Fibroblast of skin of right biceps (primary cell): ENCODE measurements around the gene UVRAG.

Experiments used
- DNase-seq: peaks from one replicate; pipeline ENCODE4 v3.0.0-alpha.2; 2013

Gene UVRAG

DNA sequence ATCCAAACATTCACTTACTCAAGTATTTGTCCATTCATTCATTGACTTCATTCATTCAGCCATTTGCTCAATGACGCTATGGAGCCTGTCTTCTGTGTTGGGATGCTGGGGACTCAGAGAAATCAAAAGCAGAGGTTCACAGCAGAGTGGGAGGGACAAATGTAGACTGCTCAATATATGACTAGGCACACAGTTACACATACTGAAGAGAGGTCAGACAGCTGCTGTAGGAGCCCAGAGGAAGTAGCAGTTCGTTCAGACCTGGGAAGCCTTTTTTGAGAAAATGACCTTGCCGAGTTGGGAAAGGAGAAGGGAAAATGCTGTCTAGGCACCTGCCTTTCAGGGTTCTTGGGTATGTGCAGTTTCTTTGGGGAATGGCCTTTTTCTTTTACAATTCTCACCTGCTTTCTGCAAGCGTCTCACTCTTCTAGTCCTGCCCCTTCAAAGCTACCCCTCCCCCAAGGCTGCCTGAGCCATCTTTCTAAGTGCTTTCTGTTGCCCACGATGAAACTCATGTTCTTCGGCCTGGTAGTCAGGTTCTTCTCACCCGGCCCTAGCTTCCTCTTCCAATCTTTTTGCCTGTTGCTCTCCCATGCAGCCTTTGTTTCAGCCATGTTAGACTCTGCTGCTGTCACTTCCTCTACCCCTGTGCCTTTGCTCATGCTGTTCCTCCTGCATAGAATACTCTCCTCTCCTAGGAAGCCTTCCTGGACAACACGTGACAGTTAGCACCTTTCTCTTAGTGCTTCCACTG lies 4.2 kb upstream of the UVRAG start:
- no peak for DNase-seq

DNA sequence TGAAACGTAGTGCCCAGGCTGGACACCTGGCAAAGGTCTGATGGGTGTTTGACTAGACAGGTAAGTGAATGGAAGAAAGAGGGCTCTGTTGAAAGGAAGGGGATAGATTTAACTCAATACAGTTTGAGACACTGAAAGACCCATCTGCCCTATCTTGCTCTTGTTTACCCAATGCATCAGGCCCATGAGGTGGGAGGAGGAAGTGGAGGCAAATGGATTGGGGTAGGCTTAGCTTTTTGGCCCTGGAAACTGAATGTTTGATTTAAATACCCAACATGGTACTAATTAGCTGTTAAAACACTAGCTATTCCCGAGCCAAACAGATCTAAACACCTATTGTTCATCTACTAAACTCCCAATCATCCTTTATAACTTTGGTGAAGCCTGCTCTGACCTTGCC lies 3.5 kb upstream of the UVRAG start:
- DNase-seq = no peak

GRCh38 chr11:75812542-75813040 lies 2.4 kb upstream of the UVRAG start:
- DNase-seq = no peak

DNA sequence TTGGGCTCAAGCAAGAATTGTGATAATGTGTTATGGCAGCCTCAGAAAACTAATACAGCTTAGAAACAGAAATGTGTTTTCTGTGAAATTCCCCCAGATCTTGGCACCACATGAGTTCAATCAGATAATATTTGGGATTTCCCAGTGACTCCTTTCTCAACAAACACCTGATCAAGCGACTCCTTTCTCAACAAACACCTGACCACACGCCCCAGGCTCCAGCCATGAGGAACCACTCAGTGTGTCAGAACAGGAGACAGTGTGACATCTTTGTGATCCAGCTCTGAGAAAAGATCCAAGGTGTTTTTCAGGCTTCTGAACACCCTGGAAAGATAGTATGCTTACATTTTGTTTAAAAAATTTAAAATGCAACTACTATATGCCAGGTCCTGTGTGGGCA lies 1.9 kb upstream of the UVRAG start:
- no peak for DNase-seq

DNA sequence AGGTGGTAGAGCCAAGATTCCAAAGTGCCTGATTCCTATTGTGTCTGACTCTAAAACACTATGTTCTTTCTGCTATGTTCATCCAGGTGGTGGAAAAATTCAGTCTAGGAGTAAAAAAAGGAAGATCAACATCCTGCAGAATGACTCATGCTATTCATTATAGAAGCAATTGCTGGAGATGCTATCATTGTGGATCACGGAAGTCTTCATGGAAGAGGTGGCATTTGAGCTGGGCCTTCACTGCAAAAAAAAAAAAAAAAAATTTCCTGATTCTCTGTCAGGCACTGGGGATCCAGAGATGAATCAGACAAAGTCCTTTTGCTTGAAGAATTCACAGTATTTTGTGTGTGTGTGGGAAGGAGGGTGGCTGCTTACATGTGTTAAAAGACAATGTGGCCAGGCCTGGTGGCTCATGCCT lies 1.4 kb upstream of the UVRAG start:
- peak; percentile 34 for DNase-seq

- no peak for DNase-seq
Observed at GRCh38 chr11:75814363-75814676, 690 bp upstream of the UVRAG start.

DNA sequence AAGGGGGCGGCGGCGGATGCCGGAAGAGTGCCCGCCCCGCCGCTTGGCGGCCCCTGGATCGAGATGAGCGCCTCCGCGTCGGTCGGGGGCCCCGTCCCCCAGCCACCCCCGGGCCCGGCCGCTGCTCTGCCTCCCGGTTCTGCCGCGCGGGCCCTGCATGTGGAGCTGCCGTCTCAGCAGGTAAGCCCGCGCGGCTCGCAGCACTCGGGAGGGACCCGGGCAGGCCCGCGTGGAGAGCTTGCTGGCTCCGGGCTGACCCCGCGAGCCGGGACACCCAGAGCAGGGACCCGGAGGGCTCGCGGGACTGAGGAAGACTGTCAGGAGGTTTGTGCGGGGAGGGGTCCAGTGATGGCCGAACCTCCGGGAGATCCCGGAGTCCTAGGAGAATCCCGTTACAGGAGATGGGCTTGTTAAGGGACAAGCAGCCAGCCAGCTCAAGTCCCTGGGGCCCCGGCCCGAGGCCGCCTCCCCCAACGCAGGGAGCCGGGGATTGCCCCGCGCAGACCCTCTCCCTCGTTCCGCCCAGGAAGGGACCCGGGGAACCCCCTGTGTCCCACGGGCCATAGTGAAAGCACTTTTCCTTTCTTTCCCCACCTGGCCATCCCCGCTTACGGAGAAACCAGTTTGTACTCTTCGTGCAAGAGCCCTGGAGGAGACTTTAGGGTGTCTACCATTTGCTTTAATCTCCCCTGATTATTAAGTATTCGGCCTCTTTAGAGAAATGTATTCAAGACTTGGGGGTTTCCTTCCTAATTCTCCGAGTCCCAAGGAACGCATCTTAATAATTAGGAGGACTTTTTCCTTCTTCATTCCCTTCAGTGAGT lies 547 bp downstream of the UVRAG start:
- DNase-seq = peak; percentile 30

DNA sequence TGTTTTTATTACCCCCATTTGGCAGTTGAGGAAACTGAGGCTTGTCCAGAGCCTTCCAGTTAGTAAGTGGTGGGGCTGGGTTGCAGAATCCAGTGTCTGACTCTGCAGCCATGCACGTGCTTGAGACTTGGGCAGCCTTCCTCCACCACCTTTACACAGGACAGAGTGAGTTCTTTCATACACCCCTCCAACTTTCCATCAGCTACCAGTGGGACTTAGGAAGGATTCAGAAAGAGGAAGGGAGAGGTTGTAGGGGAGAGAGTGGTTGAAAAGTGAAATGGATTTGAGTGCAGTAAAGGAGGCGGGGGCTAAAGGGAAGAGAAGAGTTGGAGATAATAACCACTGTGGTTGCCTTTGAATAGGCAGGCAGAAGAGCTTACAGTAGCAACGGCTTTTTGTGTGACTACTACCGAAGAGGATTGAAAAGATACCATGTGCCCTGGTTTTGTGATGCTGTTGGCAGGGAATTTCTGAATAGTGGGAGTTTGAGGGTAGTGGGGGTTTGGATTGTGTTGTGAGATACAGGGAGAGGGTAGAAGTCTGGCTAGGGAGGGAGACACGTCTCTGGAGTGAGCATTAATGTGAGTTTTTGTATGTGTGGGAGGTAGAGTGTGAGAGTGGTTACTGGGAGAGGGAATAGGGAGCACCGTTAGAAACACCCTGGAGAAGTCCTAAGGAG lies 1.7 kb downstream of the UVRAG start:
- DNase-seq = no peak

DNA sequence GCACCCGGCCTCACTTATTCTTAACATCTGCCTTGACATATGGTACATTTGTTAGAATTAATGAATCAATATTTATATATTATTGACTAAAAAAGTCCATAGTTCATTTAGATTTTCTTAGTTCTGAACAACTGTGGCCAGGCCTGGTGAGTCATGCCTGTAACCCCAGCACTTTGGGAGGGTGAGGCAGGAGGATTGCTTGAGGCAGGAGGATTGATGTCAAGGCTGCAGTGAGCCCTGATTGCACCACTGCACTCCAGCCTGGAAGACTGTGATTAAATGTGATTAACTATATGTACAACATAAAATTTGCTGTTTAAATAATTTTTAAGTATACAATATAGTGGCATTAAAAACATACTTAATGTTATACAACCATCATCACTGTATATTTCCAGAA lies 5.6 kb downstream of the UVRAG start:
- peak; percentile 22 for DNase-seq

DNA sequence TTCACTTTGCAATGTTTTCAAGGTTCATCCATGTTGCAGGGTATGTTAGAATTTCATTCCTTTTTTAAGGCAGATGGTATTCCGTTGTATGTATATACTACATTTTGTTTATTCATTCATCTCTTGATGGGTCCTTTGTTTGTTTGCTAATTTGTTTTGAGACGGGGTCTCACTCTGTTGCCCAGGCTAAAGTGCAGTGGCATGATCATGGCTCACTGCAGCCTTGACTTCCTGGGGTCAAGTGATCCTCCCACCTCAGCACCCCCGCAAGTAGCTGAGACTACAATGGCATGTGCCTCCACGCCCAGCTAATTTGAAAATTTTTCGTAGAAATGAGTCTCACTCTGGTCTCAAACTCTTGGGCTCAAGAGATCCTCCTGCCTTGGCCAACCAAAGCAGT lies 6.2 kb downstream of the UVRAG start:
- no peak for DNase-seq

GRCh38 chr11:75822541-75822940 lies 7.5 kb downstream of the UVRAG start:
- DNase-seq = no peak

- DNase-seq = no peak
Observed at GRCh38 chr11:75823415-75823814, 8.4 kb downstream of the UVRAG start.

- no peak for DNase-seq
Observed at GRCh38 chr11:75823946-75824345, 8.9 kb downstream of the UVRAG start.

DNA sequence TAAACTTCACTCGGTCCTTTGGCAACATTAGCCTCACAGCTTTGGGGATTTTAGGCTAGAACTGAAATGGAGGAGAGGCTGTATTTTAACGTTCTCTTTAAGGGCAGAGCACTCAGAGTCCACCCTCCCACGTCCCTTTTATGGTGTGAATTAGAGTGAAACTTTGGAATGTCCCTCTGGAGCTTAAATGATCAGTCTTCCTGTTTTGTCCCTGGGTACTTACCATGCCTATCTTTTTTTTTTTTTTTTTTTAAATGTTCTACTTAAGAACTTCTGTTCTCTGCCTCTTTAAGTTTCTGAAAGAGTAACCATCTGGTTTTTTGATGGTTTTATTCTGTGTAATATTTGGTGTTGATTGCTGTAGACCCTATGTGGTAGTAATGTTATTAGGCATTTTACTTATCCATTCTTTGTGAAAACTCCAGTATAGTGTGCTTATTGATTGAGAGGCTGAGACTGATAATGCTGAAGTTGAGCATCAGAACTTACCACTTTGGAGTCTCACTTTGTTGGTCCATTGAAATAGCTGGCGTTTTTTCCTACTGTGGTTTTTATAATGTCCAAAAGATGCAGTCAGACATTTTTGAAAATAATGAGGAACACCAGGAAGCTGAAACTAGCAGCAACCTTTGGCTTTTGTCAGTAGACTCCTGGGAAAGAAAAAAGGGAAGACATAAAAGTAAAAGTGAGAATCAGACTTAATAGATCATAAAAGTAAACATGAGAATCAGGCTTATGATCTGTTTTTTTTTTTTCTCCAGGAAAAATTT lies 11.6 kb downstream of the UVRAG start:
- peak; percentile 40 for DNase-seq

GRCh38 chr11:75827562-75827961 lies 12.6 kb downstream of the UVRAG start:
- DNase-seq = no peak

- DNase-seq = no peak
Observed at GRCh38 chr11:75831915-75832502, 17.0 kb downstream of the UVRAG start.

GRCh38 chr11:75834728-75835127 lies 19.7 kb downstream of the UVRAG start:
- DNase-seq = no peak

- no peak for DNase-seq
Observed at GRCh38 chr11:75836417-75836816, 21.4 kb downstream of the UVRAG start.

DNA sequence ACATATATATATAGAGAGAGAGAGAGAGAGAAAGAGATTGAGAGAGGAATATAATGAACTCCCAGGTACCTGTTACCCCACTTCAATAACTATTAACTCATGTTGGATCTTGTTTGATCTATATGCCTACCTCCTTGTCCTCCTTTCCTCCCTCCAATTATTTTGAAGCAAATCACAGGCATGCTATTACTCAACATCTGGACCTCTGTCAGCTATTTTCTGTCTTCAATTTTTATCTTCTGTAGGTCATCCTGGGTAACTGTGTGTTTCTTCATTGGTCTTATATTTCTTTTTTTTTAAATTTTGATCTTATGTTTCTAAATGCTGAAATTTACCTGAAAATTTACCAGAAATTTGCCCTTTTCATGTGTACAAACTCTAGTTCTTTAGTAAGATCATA lies 24.8 kb downstream of the UVRAG start:
- DNase-seq = no peak

GRCh38 chr11:75840522-75840921 lies 25.5 kb downstream of the UVRAG start:
- no peak for DNase-seq

- no peak for DNase-seq
Observed at GRCh38 chr11:75841739-75842138, 26.7 kb downstream of the UVRAG start.

GRCh38 chr11:75845324-75845723 lies 30.3 kb downstream of the UVRAG start:
- no peak for DNase-seq

- no peak for DNase-seq
Observed at GRCh38 chr11:75849894-75850293, 34.9 kb downstream of the UVRAG start.
